VCaP (cell line): ENCODE measurements around the gene GRIK3.

ENCODE experiments used
- H3K27ac ChIP-seq: fragments of 450-650 bp; 2 replicates; pipeline ENCODE4 v1.5.1; 2017
- TF ChIP-seq, protein P1 (sequence below): fragments of 450-650 bp; conservative IDR thresholded peaks from 2 replicates; pipeline ENCODE4 v1.5.1; 2017; ENCODE audit warnings: mild to moderate bottlenecking, moderate library complexity

The GRIK3 gene

DNA sequence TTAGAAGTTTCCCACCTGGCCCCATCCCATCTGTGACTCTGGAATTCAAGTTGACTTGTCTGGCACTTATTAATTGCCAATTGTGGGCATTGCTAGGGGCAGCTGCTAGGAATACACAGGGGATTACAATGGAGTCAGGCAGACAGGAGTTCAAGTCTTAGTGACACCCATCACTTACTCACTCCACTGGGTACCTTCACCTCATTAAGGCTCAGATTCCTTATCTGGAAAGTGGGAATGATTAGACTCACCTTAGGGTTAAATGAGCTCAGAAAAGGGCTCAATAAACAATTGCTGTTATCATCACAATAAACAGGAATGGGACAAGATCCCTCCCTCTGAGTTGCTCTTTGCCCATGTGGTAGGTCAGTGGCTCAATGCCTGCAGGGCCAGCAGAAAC is 18.2 kb downstream of the GRIK3 start:
- no peak overlapping the region for H3K27ac ChIP-seq
- TF ChIP-seq, protein P1, sequence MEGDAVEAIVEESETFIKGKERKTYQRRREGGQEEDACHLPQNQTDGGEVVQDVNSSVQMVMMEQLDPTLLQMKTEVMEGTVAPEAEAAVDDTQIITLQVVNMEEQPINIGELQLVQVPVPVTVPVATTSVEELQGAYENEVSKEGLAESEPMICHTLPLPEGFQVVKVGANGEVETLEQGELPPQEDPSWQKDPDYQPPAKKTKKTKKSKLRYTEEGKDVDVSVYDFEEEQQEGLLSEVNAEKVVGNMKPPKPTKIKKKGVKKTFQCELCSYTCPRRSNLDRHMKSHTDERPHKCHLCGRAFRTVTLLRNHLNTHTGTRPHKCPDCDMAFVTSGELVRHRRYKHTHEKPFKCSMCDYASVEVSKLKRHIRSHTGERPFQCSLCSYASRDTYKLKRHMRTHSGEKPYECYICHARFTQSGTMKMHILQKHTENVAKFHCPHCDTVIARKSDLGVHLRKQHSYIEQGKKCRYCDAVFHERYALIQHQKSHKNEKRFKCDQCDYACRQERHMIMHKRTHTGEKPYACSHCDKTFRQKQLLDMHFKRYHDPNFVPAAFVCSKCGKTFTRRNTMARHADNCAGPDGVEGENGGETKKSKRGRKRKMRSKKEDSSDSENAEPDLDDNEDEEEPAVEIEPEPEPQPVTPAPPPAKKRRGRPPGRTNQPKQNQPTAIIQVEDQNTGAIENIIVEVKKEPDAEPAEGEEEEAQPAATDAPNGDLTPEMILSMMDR = no peak

DNA sequence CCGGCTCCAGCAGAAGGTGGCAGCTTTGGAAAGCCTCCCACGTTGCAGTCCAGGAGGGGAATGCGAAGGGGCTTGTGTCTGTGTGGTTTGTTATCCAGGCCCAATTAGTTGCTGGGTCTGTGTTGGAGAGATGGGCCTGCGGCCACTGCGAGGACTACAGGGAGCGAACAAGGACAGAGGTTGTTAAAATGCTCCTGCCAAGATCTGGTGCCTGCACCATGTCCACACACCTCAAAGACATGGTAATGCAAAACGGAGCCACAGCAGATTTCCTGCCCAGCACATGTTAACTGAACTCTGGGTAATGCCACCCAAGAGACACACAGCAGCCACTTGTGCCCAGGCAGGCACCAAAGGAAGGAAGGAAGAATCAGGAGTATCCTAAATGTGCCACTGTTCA is 18.6 kb downstream of the GRIK3 start:
- no peak overlapping the region for H3K27ac ChIP-seq
- TF ChIP-seq, protein P1 = no peak

DNA sequence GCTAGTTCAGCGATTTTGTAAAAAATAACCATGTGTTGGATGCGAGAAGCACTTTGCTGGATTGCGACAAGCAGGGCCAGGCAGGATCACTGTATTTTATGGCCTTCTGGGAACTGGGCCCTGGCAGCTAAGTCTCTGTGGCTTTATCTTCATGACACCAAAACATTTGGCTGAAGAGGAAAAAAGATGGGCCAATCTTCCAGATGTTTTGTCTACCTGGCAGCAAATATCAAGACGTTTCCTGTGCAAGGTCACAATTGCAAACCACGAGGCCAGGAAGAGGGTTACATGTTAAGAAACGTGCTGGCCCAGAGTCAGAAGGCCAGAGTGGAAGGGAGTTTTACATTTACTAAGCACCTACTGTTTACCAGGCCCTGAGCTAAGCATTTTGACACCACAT is 22.1 kb downstream of the GRIK3 start:
- H3K27ac ChIP-seq = no peak overlapping the region
- TF ChIP-seq, protein P1 = no peak

DNA sequence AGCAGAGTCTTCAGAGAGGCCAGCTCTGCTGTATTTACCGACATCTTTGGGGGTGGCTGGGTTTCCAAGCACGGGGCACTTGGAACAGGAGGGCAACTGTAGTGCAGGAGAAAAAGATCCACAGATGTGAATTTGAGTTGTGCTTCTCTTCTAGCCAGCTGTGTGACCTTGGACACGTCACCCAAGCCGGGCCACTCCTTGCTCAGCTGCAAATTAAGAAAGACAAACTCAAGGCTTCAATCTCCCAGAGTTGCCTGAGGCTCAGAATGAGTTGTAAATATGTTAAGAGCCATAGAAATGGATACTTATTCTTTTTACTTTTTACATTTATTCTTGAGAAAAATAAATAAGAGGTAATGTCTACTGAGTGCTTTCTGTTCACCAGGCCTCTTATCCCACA is 24.3 kb downstream of the GRIK3 start:
- TF ChIP-seq, protein P1 = no peak

DNA sequence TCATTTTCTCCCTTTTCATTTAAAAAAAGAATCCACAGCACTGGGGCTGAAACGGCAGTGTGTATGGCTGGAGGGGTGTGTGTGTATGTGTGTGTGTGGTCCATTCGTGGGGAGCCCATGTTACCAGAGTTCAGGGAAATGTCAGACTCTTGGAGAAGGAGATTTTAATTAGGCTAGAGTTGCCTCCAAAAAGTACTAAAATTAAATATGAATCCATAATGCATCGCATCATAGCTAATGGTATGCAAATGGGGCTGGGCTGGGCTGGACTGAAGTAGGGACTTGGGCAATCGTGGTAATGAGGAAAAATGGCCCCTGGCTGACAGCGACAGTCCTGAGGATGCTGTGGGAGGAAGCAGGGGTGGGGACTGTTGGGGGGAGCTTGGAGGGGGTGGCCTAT is 24.8 kb downstream of the GRIK3 start:
- no peak overlapping the region for H3K27ac ChIP-seq
- TF ChIP-seq, protein P1 = no peak

More for the DNA sequence above, 24.3 kb downstream of the GRIK3 start:
- no peak overlapping the region for H3K27ac ChIP-seq

DNA sequence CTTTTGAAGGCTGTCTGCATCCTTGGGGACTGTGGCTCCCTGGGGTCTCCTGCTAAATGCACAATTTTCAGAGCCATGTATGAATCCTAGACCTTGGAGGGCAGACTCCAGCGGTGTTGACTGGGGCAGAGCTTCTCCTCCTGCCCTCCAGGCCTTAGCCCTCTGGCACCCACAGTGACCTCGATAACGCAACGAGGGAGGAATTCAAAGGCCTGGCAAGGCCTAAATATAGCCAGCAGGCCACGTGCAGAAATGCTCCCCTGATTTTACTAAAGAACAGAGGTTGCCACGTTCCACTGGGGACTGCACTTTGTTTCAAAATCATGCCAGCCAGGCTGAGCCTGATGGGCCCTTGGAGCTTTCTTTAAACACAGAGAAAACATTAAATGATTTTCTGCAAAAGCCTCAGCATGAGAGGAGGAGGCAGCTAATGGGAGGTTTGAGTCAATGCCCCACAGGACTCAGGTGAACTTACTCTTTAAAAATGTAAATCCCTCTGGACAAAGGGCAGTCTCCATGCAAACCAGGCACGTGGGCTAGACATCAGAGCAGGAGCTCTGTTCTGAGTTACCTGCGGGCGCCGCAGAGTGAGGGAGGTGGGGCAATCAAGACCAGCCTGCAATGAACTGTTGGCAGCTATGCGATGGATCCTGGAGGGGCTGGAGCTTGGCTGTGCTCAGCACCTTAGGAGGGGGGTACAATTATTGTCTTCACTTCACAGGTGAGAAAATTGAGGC is 28.0 kb downstream of the GRIK3 start:
- no peak overlapping the region for H3K27ac ChIP-seq
- TF ChIP-seq, protein P1 = no peak

DNA sequence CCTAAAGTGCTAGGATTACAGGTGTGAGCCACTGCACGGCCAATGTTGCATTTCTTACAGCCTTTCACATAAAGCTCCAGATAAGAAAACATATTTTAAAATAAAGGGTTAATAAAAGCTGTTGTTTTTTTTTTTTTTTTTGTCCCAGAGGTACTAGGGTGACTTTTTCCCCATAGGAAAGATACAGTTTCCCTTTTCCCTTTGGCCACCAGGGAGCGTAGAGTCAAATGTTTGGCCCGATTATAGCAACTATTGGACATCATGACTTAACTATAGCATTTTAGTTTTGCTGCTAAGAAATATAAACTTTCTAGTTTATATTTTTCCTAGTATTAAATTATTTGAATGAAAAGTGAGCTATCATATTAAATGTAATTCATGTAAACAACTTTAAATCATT is 31.4 kb downstream of the GRIK3 start:
- TF ChIP-seq, protein P1 = no peak
- no peak overlapping the region for H3K27ac ChIP-seq
